Kidney epithelial cell (primary cell): ENCODE data around the gene MAP3K20. TPM values are rescaled to one million over a fixed set of nuclear protein-coding genes. Genes with fewer than 3 reads are reported as not detected.

Experiments
- DNase-seq: peaks from one replicate; pipeline ENCODE4 v3.0.0-alpha.2; 2010; ENCODE audit warnings: low read depth
- H3K27me3 ChIP-seq: 2 replicates; pipeline ENCODE4 v1.6.0; 2011; ENCODE audit warnings: low read length; ENCODE audit not compliant: control insufficient read depth, insufficient read depth
- H3K36me3 ChIP-seq: 2 replicates; pipeline ENCODE4 v1.5.1; 2011; ENCODE audit warnings: low read length; ENCODE audit not compliant: control insufficient read depth, insufficient read depth
- H3K4me3 ChIP-seq: 2 replicates; pipeline ENCODE4 v1.5.1; 2011; ENCODE audit warnings: low read depth, mild to moderate bottlenecking, control low read depth, low read length
- CTCF ChIP-seq: IDR thresholded peaks from 2 replicates; pipeline ENCODE4 v1.5.1; 2011; ENCODE audit warnings: mild to moderate bottlenecking, moderate library complexity, low read length, control low read depth, inconsistent platforms; ENCODE audit not compliant: insufficient read depth, poor library complexity, severe bottlenecking
- total RNA-seq: library from RNA; depleted of rRNA; stranded (reverse); fragments of >200 nt; gene quantifications from 2 replicates; pipeline ENCODE4 v1.2.3, GENCODE V29; 2015

MAP3K20 gene
- total RNA-seq, 1 donor from 2014 or later: 18.9 TPM

- no peak overlapping the region for H3K4me3 ChIP-seq
- no peak for DNase-seq
- H3K36me3 ChIP-seq: no peaks in the 10 kb centered on the region
- no peaks in the 10 kb centered on the region for H3K27me3 ChIP-seq
- TF ChIP-seq CTCF: no peak
Measured at GRCh38 chr2:173054466-173054865, 21.2 kb upstream of the MAP3K20 start.

- TF ChIP-seq CTCF: no peak
- no peaks in the 10 kb centered on the region for H3K27me3 ChIP-seq
- H3K36me3 ChIP-seq: no peaks in the 10 kb centered on the region
- H3K4me3 ChIP-seq: no peak overlapping the region
- no peak for DNase-seq
Measured at GRCh38 chr2:173056705-173057364, 18.8 kb upstream of the MAP3K20 start.

- no peak for TF ChIP-seq CTCF
Measured at GRCh38 chr2:173058097-173058496, 17.5 kb upstream of the MAP3K20 start.

GRCh38 chr2:173058673-173059072 is 17.0 kb upstream of the MAP3K20 start:
- no peaks in the 10 kb centered on the region for H3K36me3 ChIP-seq
- no peak for TF ChIP-seq CTCF

More at GRCh38 chr2:173058097-173058496, 17.5 kb upstream of the MAP3K20 start:
- Histone ChIP-seq H3K4me3 (no peak overlapping the region), H3K27me3 (no peaks in the 10 kb centered on the region), H3K36me3 (no peaks in the 10 kb centered on the region)
- no peak for DNase-seq

GRCh38 chr2:173059292-173059691 is 16.4 kb upstream of the MAP3K20 start:
- Histone ChIP-seq H3K36me3 (no peaks in the 10 kb centered on the region), H3K4me3 (no peak overlapping the region), H3K27me3 (no peaks in the 10 kb centered on the region)
- DNase-seq: no peak
- TF ChIP-seq CTCF: no peak

More at GRCh38 chr2:173058673-173059072, 17.0 kb upstream of the MAP3K20 start:
- DNase-seq: no peak
- Histone ChIP-seq H3K4me3 (no peak overlapping the region), H3K27me3 (no peaks in the 10 kb centered on the region)

GRCh38 chr2:173059971-173060461 is 15.6 kb upstream of the MAP3K20 start:
- Histone ChIP-seq H3K27me3 (no peaks in the 10 kb centered on the region), H3K36me3 (no peaks in the 10 kb centered on the region), H3K4me3 (no peak overlapping the region)
- TF ChIP-seq CTCF: no peak
- no peak for DNase-seq
